Adipocyte (in vitro differentiated cells): ENCODE data around the gene MITF.
"Not testable (repeated sequence)": the region's sequence is repeated elsewhere in the genome, so short reads cannot be mapped to it uniquely, and the experiment has no call there.

Experiments
- DNase-seq: peaks from one replicate; pipeline ENCODE4 v3.0.0-alpha.2; 2015; ENCODE audit warnings: low read depth
- H3K27me3 ChIP-seq: replicated peaks from 2 replicates; pipeline ENCODE4 v1.7.0; 2013; ENCODE audit warnings: mild to moderate bottlenecking, low read length, moderate library complexity; ENCODE audit not compliant: control insufficient read depth, insufficient read depth
- H3K36me3 ChIP-seq: 2 replicates; pipeline ENCODE4 v1.7.0; 2013; ENCODE audit warnings: low read length, mild to moderate bottlenecking, moderate library complexity; ENCODE audit not compliant: control insufficient read depth, insufficient read depth, severe bottlenecking
- H3K4me1 ChIP-seq: 2 replicates; pipeline ENCODE4 v1.7.0; 2013; ENCODE audit warnings: mild to moderate bottlenecking, low read length, moderate library complexity; ENCODE audit not compliant: control insufficient read depth, insufficient read depth
- H3K4me3 ChIP-seq: 2 replicates; pipeline ENCODE4 v1.7.0; 2013; ENCODE audit warnings: mild to moderate bottlenecking, low read length, moderate library complexity
- H3K9ac ChIP-seq: 2 replicates; pipeline ENCODE4 v1.7.0; 2013; ENCODE audit warnings: mild to moderate bottlenecking, low read length, moderate library complexity
- H3K9me3 ChIP-seq: 2 replicates; pipeline ENCODE4 v1.7.0; 2013; ENCODE audit warnings: mild to moderate bottlenecking, low read length, moderate library complexity; ENCODE audit not compliant: control insufficient read depth

MITF gene

DNA sequence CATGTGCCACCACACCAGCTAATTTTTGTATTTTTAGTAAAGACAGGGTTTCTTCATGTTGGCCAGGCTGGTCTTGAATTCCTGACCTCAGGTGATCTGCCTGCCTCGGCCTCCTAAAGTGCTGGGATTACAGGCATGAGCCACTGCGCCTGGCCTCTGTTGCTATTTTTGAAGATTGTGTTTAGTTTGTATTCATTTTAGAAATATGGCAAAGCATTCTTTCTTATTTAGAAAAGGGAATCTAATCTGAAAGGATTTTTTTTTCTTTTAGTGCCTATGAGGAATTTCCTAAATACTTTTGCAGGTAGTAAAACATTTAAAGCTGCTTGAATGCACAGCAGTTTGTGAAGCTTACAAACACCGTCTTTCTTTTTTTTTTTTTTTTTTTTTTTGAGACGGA is 56.9 kb downstream of the MITF start:
- H3K27me3 ChIP-seq, DNase-seq, H3K36me3 ChIP-seq, H3K9ac ChIP-seq, H3K4me3 ChIP-seq, H3K9me3 ChIP-seq: not testable (repeated sequence)
- H3K4me1 ChIP-seq = peaks cover 14% of the 10 kb centered on the region

DNA sequence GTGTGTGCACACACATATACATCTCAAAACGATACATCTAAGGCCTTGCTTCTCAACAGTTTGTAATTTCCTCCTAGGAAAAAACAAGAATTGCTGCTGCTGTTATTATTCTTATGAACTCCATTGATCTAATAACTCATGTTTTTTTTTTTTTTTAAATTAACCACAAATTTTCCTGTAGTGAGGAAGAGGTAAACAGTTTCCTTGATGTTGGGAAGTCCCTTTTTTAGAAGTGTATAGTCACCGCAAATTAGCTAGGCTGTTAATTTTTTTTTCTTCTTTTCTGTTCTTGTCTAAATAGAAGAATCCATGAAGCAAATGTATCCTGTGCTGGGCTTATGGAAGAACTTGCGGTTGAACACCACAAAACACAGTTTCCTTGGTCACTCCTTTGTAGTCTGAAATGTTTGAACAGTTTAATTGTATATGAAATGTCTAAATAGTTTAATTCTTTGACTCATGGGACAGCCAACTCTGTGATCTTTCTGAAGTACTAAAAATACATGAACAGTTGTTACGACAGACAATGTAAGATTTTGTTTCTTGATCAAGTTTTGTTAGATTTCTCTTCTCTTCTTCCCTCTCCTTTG is 64.5 kb downstream of the MITF start:
- H3K36me3 ChIP-seq = no peaks in the 10 kb centered on the region
- peaks cover 5% of the 10 kb centered on the region for H3K4me1 ChIP-seq
- no peak for DNase-seq
- H3K9me3 ChIP-seq = peaks cover 5% of the 10 kb centered on the region
- H3K9ac ChIP-seq = no peak overlapping the region
- H3K4me3 ChIP-seq = no peak overlapping the region
- H3K27me3 ChIP-seq = no peaks in the 10 kb centered on the region

DNA sequence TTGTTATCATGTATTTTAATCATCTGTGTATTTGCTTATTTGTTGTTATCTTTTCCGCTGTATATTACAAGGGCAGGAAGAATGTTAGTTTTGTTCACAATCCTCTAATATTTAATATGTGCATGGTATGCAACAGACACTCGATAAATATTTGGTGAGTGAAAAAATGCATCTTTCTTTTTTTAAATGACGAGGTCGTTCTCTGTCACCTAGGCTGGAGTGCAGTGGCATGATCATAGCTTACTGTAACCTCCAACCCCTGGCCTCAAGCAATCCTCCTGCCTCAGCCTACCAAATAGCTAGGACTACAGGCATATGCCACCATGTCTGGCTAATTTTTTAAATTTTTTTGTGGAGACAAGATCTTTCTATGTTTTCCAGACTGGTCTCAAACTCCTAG is 66.2 kb downstream of the MITF start:
- Histone ChIP-seq H3K36me3 (no peaks in the 10 kb centered on the region), H3K4me3 (no peak overlapping the region), H3K4me1 (peaks cover 16% of the 10 kb centered on the region), H3K9me3 (no peaks in the 10 kb centered on the region), H3K9ac (no peak overlapping the region), H3K27me3 (no peaks in the 10 kb centered on the region)
- no peak for DNase-seq

DNA sequence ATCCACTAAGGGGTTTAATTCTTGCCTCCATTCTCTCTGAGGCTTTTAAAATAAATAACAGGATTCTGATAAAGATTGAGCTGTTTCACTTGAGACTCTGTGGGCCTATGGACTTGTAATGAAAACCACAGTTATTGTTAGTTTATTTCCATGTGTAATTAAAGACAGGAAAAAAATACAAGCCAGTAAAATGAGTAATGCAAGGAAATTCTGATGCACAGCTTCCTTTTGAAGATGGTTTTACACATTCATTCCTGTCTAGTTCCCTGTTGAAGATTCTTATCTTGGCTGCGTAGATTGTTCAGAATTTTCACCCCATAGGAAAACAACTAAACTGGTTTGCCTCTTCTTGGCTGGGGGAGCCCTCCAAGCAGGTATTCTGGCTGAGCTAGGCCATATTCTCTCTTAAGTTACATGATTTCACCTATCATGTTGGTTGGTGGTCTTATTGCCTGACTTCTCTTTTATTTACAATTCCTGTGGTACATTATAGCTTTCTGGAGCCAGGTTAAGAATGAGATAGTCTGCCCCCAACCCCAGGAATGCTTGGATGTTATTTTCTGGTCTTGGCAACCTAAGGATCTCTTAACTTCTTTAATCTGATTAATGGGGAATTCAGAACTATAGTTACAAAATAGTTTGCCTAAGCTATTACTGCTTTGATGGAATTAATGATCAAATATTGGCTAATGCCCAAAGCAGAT is 67.6 kb downstream of the MITF start:
- Histone ChIP-seq H3K27me3 (no peaks in the 10 kb centered on the region), H3K9me3 (no peaks in the 10 kb centered on the region), H3K4me3 (no peak overlapping the region), H3K9ac (no peak overlapping the region), H3K4me1 (peaks cover 20% of the 10 kb centered on the region), H3K36me3 (no peaks in the 10 kb centered on the region)
- peak; percentile 71 for DNase-seq

DNA sequence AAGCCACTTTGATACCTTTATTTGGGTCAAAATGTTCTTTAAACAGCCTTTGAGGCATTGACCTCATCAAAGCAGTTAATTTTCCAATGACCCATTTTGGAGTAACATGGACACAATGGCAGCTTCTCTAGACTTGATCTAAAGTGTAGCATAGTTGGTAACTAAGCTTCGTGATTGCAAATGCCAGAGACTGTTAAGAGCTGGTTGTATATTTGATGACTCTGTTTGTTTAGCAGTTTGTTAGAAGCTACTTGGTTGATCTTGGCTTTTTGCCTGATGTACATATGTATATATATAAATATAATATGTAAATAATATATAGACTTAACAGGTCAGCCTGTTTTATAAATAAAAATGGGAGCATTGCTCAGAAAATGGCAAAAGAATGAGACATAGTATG is 68.4 kb downstream of the MITF start:
- Histone ChIP-seq H3K27me3 (no peaks in the 10 kb centered on the region), H3K4me3 (no peak overlapping the region), H3K9ac (no peak overlapping the region), H3K36me3 (no peaks in the 10 kb centered on the region), H3K9me3 (no peaks in the 10 kb centered on the region), H3K4me1 (peaks cover 23% of the 10 kb centered on the region)
- DNase-seq = no peak

DNA sequence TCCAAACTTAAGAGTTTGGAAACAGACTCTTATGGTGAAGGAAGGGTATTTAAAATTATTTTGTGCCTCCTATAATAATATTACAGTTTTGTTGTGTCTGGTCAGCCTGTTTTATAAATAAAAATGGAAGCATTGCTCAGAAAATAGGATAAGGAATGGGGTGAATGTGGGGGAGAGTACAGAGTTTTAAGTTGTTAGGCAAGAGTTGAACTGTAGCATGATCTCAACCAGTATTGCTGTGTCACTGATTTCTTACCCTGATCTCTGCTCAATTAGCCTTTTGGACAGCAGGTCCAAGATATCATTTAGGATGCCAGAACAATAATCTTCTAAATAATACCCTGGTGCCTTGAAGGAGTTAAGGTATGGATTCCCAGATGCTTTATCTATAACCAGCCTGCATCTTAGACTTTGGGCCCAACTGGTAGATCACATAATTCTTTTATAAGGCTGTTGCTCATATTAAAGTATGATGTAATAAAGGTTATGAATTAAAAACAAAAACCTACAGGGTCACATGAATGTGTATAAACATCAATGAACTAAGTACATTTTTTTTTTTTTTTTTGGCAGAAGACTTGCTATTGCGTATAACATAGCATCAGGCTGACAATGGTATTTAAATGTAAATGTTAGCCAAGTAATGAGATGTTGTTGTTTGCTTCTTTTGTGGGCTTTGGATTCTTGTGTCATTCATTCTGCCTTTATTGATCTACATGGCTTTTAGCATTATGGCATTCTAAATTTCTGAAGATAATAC is 70.0 kb downstream of the MITF start:
- Histone ChIP-seq H3K4me3 (no peak overlapping the region), H3K27me3 (no peaks in the 10 kb centered on the region), H3K36me3 (no peaks in the 10 kb centered on the region), H3K9ac (no peak overlapping the region), H3K9me3 (no peaks in the 10 kb centered on the region), H3K4me1 (peaks cover 23% of the 10 kb centered on the region)
- DNase-seq = no peak

DNA sequence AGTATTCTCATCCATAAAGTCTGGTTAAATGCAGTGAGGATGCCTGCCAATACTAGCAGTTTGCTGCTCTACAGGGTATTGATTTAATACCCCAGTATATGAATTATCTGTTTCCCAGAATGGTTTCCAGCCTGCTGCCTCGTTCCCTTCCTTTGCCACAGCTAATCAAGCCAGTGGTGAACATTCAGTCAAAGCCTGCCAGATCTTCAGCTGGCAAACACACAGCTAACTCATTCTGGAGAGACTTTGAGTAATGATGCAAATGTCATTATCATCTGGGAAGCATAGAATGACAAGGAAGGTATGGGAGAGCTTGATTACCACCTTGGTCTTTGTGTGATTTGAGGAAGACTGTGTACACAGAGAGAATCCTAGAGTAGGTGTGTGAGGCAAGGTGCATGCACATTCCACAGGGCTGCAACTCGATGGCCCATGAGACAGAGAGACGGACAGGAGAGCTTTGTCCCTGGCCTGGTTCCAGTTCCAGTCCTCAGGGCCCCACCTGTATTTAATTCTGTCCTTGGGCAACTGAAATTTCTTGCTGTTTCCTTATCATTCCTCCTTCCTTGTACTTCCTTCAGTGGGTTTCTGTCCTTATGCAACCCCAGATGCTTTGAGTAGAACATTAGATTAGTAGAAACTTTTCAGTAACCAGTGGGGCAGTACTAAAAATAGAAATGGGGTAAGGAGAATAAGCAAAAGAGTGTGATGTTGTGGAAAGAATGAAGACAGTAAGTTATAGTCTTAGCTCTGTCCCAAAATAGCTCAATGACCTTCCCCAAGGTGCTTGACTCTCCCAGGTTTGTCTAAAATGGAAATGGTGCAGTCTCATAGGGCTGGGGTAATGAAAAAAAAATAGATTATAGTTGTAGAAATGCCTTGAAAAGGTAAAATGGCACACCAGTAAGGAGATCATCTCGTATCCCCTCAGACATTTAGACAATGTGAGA is 72.5 kb downstream of the MITF start:
- no peaks in the 10 kb centered on the region for H3K27me3 ChIP-seq
- H3K9ac ChIP-seq = no peak overlapping the region
- H3K9me3 ChIP-seq = no peaks in the 10 kb centered on the region
- peaks cover 23% of the 10 kb centered on the region for H3K4me1 ChIP-seq
- H3K4me3 ChIP-seq = no peak overlapping the region
- no peak for DNase-seq
- H3K36me3 ChIP-seq = no peaks in the 10 kb centered on the region

DNA sequence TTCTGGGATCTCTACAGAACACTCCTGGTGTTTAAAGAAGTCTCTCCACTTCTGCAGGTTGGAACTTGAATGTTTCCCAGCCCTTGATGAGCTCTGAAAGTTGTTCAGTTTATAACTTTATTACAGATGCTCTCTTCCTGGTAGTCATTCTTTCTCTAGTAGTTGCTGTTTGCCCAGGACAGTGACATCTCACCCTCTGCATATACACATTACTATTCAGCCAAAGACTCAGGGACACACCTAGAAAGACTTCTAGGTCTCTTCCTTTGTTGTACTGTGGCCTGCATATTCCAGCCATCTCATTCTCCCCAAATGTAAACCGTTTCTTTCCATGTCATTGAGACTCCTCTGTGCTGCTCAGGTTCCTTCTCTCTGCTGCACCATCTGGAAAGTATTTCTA is 76.7 kb downstream of the MITF start:
- Histone ChIP-seq H3K9me3 (no peaks in the 10 kb centered on the region), H3K4me3 (no peak overlapping the region), H3K36me3 (no peaks in the 10 kb centered on the region), H3K9ac (no peak overlapping the region), H3K4me1 (peaks cover 13% of the 10 kb centered on the region), H3K27me3 (no peaks in the 10 kb centered on the region)
- no peak for DNase-seq

DNA sequence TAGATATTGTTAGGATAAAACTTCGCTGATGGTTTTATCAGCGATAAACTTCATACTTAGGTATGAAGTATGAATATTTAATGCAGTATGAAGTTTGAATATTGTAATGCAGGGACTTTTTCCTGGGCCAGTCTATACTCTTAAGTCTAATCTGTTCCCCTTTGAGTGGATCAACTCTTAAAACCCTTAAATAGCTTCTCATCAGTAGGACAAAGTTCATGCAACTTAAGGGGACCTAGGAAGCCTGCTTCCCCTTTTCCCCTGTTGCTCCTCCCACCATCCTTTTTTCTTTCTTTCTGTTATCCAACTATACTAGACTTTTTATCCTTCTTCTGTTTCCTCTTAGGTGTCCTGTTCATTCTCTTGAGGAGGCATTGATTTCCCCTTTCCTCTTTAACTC is 78.7 kb downstream of the MITF start:
- Histone ChIP-seq H3K9me3 (no peaks in the 10 kb centered on the region), H3K27me3 (no peaks in the 10 kb centered on the region), H3K9ac (no peak overlapping the region), H3K4me1 (peaks cover 16% of the 10 kb centered on the region), H3K4me3 (no peak overlapping the region), H3K36me3 (no peaks in the 10 kb centered on the region)
- DNase-seq = no peak

DNA sequence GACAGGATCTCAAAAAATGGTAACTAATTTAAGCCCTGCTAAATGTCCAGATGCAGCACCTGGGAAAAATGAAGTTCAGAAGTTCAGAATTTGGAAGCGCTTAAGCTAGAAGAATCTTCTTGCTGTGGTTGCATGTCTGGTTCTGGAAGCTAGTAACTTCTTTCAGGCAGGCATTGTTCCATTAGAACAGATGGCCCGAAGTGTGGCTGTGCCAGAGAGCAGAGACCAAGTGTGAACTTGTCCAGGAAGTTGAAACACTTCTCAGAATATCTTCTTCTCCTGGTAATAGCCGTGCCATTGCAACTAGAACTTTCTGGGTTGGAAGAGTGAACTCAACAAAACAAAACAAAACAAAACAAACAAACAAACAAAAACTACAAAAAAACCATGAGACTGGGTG is 80.0 kb downstream of the MITF start:
- H3K4me3 ChIP-seq = no peak overlapping the region
- no peaks in the 10 kb centered on the region for H3K27me3 ChIP-seq
- no peaks in the 10 kb centered on the region for H3K9me3 ChIP-seq
- peaks cover 22% of the 10 kb centered on the region for H3K4me1 ChIP-seq
- H3K9ac ChIP-seq = no peak overlapping the region
- no peak for DNase-seq
- H3K36me3 ChIP-seq = no peaks in the 10 kb centered on the region

DNA sequence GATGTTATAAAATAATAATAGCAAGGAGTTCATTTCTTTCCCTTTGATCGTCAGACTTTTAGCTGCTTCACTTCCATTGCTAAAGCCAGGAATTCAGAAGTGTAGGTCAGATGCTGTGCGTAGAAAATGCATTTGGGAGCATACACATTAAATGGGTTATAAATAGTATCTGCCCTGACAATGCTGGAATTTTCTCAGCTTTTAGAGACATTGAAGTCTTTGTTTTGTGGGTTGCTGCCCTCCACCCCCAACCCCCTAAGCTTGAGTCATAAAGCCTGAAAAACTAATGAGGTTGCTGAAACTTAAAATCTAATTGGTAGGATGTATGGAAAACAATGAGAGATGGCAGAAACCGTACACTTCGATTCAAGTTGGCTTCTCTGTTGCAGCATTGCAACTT is 81.9 kb downstream of the MITF start:
- no peaks in the 10 kb centered on the region for H3K9me3 ChIP-seq
- no peak overlapping the region for H3K4me3 ChIP-seq
- no peaks in the 10 kb centered on the region for H3K27me3 ChIP-seq
- no peaks in the 10 kb centered on the region for H3K36me3 ChIP-seq
- DNase-seq = no peak
- peaks cover 23% of the 10 kb centered on the region for H3K4me1 ChIP-seq
- no peak overlapping the region for H3K9ac ChIP-seq
